ENCODE results near the gene ACADVL.

Gene ACADVL

DNA sequence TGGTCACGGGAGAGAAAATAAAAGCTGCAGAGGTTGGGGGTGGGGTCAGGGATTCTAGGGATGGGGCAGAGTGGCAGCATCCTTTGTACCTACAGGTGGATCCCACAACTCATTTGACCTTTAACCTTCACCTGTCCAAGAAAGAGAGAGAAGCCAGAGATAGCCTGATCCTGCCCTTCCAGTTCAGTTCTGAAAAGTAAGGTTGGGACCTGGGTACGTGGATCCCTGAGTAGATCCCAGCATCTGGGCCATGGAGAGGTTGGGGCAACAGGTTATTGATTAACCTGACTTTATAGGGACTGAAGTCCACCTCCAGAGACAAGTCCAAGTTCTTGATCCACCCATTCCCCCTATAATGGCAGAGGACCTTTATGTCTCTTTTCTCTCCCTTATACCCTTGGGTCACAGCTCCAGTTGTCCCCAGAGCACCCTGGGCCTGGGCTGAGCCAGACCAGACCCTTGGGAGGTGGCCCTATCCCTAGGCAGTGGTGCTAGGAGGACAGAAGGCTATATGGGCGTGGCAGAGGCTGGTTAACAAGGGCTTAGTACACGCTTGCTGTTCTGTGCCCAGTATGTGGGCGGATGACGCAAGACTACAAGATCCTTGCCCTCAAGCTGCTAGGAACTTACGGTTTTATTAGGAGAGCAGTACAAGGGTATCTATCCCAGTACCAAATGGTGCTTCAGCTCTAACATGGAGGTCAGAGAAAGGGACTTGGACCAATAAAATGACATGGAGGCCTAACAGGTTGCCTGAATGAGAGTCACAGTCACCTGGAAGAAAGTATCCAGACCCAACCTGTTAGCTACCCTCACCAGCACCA, 39.2 kb downstream of the ACADVL start:
- Histone ChIP-seq H3K36me3 (ENCODE audit: insufficient read depth, insufficient read length, low read length) (peaks cover 56% of the 10 kb centered on the region), H3K9ac (ENCODE audit: insufficient read length, low read depth) (no peak overlapping the region), H3K27me3 (ENCODE audit: insufficient read depth, insufficient read length) (peaks cover 34% of the 10 kb centered on the region), H3K9me3 (ENCODE audit: insufficient read depth, low read length) (no peaks in the 10 kb centered on the region), H3K4me3 (ENCODE audit: insufficient read length, low read depth) (no peak overlapping the region), H3K4me1 (ENCODE audit: insufficient read depth, insufficient read length) (peaks cover 2% of the 10 kb centered on the region)
- no peak for TF ChIP-seq YY1 (IDR thresholded peaks at IDR 0.05; ENCODE audit: insufficient read depth, insufficient read length)
- TF ChIP-seq SUZ12 (IDR thresholded peaks at IDR 0.05; ENCODE audit: extremely low read depth, insufficient read depth, insufficient read length): no peak
- no peak for TF ChIP-seq ZNF274 (IDR thresholded peaks at IDR 0.05; ENCODE audit: low read depth, low read length)
- no peak for DNase-seq (ENCODE audit: low read depth, low spot score)

DNA sequence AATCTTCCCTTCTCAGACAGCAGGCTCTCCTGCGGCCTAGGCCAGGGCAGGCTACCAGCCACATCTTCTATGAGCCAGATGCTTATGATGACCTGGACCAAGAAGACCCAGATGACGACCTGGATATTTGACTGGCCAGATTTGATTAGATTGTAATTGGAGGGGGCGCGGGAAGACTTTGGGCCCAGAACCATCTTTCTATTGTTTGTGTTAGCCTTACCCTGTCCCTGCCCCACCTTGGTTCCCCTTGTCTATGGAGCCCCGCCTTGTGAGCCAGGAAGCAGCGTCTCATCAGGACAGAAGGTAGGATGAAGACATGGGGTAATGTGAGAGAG, 39.8 kb downstream of the ACADVL start:
- Histone ChIP-seq H3K9ac (ENCODE audit: insufficient read length, low read depth) (no peak overlapping the region), H3K4me3 (ENCODE audit: insufficient read length, low read depth) (no peak overlapping the region), H3K27me3 (ENCODE audit: insufficient read depth, insufficient read length) (peaks cover 34% of the 10 kb centered on the region), H3K4me1 (ENCODE audit: insufficient read depth, insufficient read length) (peaks cover 2% of the 10 kb centered on the region), H3K9me3 (ENCODE audit: insufficient read depth, low read length) (no peaks in the 10 kb centered on the region), H3K36me3 (ENCODE audit: insufficient read depth, insufficient read length, low read length) (peaks cover 51% of the 10 kb centered on the region)
- no peak for TF ChIP-seq SUZ12 (IDR thresholded peaks at IDR 0.05; ENCODE audit: extremely low read depth, insufficient read depth, insufficient read length)
- DNase-seq (ENCODE audit: low read depth, low spot score): no peak

DNA sequence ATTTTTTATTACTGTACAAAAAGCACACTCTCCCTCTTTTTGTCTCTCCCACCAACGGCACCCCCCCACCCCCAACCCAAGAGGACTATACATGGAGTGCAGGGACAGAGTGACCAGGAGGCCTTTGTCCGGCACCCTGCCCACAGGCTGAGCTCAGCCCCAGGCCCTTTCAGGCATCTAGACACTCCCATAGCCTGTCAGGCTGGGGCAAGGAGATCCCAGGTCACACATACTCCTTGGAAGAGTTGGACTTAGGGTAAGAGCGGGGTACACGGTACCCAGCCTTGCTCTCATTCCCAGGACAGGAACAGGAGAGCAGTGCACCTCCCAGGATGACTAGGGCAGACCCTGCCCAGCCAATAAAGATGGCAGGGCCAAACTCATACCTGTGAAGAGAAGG, 40.4 kb downstream of the ACADVL start:
- Histone ChIP-seq H3K4me1 (ENCODE audit: insufficient read depth, insufficient read length) (peaks cover 2% of the 10 kb centered on the region), H3K4me3 (ENCODE audit: insufficient read length, low read depth) (peak overlapping the region; percentile 59), H3K36me3 (ENCODE audit: insufficient read depth, insufficient read length, low read length) (peaks cover 44% of the 10 kb centered on the region), H3K9ac (ENCODE audit: insufficient read length, low read depth) (peak overlapping the region; percentile 81), H3K9me3 (ENCODE audit: insufficient read depth, low read length) (no peaks in the 10 kb centered on the region), H3K27me3 (ENCODE audit: insufficient read depth, insufficient read length) (peaks cover 34% of the 10 kb centered on the region)
- TF ChIP-seq SUZ12 (IDR thresholded peaks at IDR 0.05; ENCODE audit: extremely low read depth, insufficient read depth, insufficient read length) (no peak), YY1 (IDR thresholded peaks at IDR 0.05; ENCODE audit: insufficient read depth, insufficient read length) (no peak), ZNF274 (IDR thresholded peaks at IDR 0.05; ENCODE audit: low read depth, low read length) (no peak)
- no peak for DNase-seq (ENCODE audit: low read depth, low spot score)

DNA sequence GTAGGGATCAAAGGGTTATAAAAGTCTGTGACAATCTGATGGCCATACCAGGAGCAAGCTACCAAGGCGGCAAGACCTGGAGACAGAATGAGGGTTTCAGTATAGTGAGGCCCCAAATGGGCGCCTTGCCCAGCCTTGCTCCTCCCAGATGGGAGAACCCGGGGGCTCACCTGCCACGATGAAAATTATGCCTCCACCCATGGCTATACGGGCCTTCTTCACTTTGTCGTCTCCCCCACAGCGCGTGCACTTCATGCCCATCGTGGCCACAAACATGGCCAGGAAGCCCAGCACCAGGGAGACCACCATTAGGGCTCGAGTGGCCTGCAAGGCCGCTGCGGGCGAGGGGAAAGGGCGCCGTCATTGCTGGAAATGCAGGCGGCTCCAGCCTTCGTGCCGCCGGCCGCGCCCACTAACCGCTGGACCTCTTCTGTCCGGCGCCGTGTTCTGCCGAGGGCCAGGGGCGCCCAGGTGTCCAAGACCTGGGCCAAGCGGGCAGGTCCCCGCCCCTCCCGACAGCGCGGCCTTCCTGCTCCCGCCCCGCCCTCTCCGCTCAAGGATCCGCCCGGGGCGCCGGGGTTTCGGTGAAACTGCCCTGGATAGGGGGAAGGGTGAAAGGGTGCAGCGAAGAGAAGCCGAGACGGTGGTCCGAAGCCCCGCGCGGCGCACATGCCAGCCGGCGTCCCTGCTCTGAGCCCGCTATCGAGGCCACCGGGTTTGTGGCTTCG, 41.1 kb downstream of the ACADVL start:
- peak overlapping the region; percentile 81 for H3K9ac ChIP-seq (ENCODE audit: insufficient read length, low read depth)
- H3K9me3 ChIP-seq (ENCODE audit: insufficient read depth, low read length): no peaks in the 10 kb centered on the region
- DNase-seq (ENCODE audit: low read depth, low spot score): no peak
- H3K4me3 ChIP-seq (ENCODE audit: insufficient read length, low read depth): peak overlapping the region; percentile 59
- peaks cover 2% of the 10 kb centered on the region for H3K4me1 ChIP-seq (ENCODE audit: insufficient read depth, insufficient read length)
- TF ChIP-seq SUZ12 (IDR thresholded peaks at IDR 0.05; ENCODE audit: extremely low read depth, insufficient read depth, insufficient read length): no peak
- TF ChIP-seq YY1 (IDR thresholded peaks at IDR 0.05; ENCODE audit: insufficient read depth, insufficient read length): no peak
- no peak for TF ChIP-seq ZNF274 (IDR thresholded peaks at IDR 0.05; ENCODE audit: low read depth, low read length)
- peaks cover 34% of the 10 kb centered on the region for H3K27me3 ChIP-seq (ENCODE audit: insufficient read depth, insufficient read length)
- peaks cover 40% of the 10 kb centered on the region for H3K36me3 ChIP-seq (ENCODE audit: insufficient read depth, insufficient read length, low read length)

DNA sequence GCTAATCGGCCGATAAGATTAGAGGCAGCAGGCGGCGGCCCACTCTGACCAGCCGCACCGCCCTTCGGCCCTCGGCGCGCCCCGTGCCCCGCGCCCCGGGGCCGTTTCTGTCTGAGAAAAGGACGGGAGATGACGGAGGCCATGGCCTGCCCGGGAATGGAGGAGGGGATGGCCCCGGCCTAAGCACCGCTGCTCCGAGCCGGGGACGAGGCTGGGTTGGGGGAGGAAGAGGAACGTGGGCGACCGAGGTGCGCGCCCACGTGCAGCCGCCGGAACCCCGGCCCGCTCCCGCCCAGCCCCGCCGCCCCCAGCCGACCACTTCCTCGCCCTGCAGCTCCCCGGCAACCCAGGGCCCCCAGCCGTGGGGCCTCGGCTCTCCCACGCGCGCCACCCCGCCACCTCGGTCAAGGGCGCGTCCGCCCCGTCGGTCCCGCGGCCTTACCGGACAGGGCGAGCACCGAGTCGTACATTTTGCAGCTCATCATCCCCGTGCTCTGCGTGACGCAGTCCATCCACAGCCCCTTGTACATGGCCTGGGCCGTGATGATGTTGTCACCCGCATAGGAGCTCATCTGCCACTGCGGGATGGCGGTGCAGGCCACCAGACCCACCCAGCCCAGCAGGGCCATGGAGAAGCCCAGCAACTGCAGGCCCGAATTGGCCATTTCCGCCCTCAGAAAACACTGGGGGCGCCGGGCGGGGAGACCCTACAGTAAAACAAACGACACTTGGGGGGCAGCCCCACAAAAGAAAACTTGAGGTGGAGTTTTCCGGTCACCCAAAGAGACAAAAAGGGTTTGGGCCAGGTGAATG, 41.8 kb downstream of the ACADVL start:
- Histone ChIP-seq H3K4me1 (ENCODE audit: insufficient read depth, insufficient read length) (peaks cover 2% of the 10 kb centered on the region), H3K9ac (ENCODE audit: insufficient read length, low read depth) (peak overlapping the region; percentile 81), H3K9me3 (ENCODE audit: insufficient read depth, low read length) (no peaks in the 10 kb centered on the region), H3K36me3 (ENCODE audit: insufficient read depth, insufficient read length, low read length) (peaks cover 32% of the 10 kb centered on the region), H3K4me3 (ENCODE audit: insufficient read length, low read depth) (peak overlapping the region; percentile 59), H3K27me3 (ENCODE audit: insufficient read depth, insufficient read length) (peaks cover 34% of the 10 kb centered on the region)
- DNase-seq (ENCODE audit: low read depth, low spot score): no peak
- TF ChIP-seq YY1 (IDR thresholded peaks at IDR 0.05; ENCODE audit: insufficient read depth, insufficient read length): no peak
- no peak for TF ChIP-seq SUZ12 (IDR thresholded peaks at IDR 0.05; ENCODE audit: extremely low read depth, insufficient read depth, insufficient read length)
- no peak for TF ChIP-seq ZNF274 (IDR thresholded peaks at IDR 0.05; ENCODE audit: low read depth, low read length)

DNA sequence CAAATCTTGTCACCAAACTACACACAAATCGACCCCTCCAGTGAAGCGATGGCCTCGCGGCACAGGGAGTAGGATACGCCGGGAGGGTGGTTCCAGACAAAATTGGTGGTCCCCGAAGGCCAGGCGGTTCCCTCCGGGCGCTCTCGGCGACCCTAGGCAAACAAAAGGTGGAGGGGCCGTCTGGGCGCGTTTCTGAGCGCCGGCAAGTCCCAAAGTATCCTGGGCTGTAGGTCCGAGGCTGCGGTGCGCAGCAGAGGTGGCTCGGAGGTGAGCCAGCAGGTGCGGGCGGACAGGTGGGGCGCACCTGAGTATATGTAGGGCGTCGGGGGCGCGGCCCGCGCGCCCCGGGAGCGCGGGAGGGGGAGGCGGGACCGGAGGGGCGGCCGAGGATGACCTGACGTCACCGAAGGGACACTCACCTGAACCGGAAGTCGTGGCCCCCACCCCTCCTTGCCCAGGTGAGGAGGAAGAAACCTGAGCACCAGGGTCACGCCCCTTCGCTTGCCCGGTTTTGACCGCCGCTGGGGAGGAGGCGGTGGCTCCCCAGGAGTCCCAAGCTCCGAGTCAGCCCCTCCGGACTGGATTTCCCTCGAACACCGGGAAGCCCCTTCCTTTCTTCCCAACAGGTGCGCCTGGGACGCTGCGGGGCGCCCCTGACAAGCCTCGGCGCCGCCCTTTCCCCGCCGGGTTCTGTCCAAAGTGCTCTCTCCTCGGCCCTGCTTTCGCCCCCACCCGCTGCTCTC, 42.6 kb downstream of the ACADVL start, which contains the start of gene CLDN7:
Gene CLDN7 (minus strand): TSS at position 287 of the 743 bp plus-strand sequence. CDS start 435 bp downstream, outside the sequence.
- H3K27me3 ChIP-seq (ENCODE audit: insufficient read depth, insufficient read length): peaks cover 34% of the 10 kb centered on the region
- peaks cover 25% of the 10 kb centered on the region for H3K36me3 ChIP-seq (ENCODE audit: insufficient read depth, insufficient read length, low read length)
- peak within 1 kb of the TSS; percentile 59 for H3K4me3 ChIP-seq (ENCODE audit: insufficient read length, low read depth)
- peak within 1 kb of the TSS; percentile 81 for H3K9ac ChIP-seq (ENCODE audit: insufficient read length, low read depth)
- H3K9me3 ChIP-seq (ENCODE audit: insufficient read depth, low read length): no peaks in the 10 kb centered on the region
- no peak for DNase-seq (ENCODE audit: low read depth, low spot score)
- peaks cover 2% of the 10 kb centered on the region for H3K4me1 ChIP-seq (ENCODE audit: insufficient read depth, insufficient read length)
- TF ChIP-seq SUZ12 (IDR thresholded peaks at IDR 0.05; ENCODE audit: extremely low read depth, insufficient read depth, insufficient read length) (no peak), YY1 (IDR thresholded peaks at IDR 0.05; ENCODE audit: insufficient read depth, insufficient read length) (no peak), ZNF274 (IDR thresholded peaks at IDR 0.05; ENCODE audit: low read depth, low read length) (no peak)

All from NT2/D1 (cell line).